ENCODE data around the gene B3GNT9.

- TF ChIP-seq EZH2phosphoT487 (IDR thresholded peaks at IDR 0.05; ENCODE audit: insufficient read depth, low read depth) (no peak), EZH2 (IDR thresholded peaks at IDR 0.05; ENCODE audit: insufficient read depth, poor library complexity, severe bottlenecking) (no peak)
These were observed 47.5 kb upstream of the B3GNT9 start for GRCh38 chr16:67198238-67198734.
